Left lung (tissue), 10 donors: ENCODE data around the gene PUM1. TPM values are rescaled to one million over a fixed set of nuclear protein-coding genes. Genes with fewer than 3 reads are reported as not detected.

Experiments
- ATAC-seq: fragments of 200-7000 bp; cut with Tn5 transposase; one replicate; pipeline ENCODE4 v1.9.1; 2020; ENCODE audit warnings: moderate library complexity
- DNase-seq, 4 donors: peaks; one replicate each; pipeline ENCODE4 v3.0.0-alpha.2; 2013 to 2020
- H3K27ac ChIP-seq, 2 donors: fragments of 200-600 bp; sonication (generic) in 1 of 2; one replicate each; pipeline versions ENCODE4 v1.5.0 to v1.8.0; 2020 to 2021
- H3K27me3 ChIP-seq, 2 donors: fragments of 200-600 bp; sonication (generic) in 1 of 2; one replicate each; pipeline versions ENCODE4 v1.5.0 to v1.8.0; 2020 to 2021
- H3K36me3 ChIP-seq, 2 donors: fragments of 200-600 bp; sonication (generic) in 1 of 2; one replicate each; pipeline versions ENCODE4 v1.5.0 to v1.8.0; 2020 to 2021
- H3K4me1 ChIP-seq, 2 donors: fragments of 200-600 bp; one replicate each; pipeline ENCODE4 v1.8.0; 2021
- H3K4me3 ChIP-seq, 2 donors: fragments of 200-600 bp; sonication (generic) in 1 of 2; one replicate each; pipeline versions ENCODE4 v1.5.0 to v1.8.0; 2020 to 2021; ENCODE audit warnings: mild to moderate bottlenecking in 1 of 2
- H3K9me3 ChIP-seq, 2 donors: fragments of 200-600 bp; sonication (generic) in 1 of 2; one replicate each; pipeline versions ENCODE4 v1.5.0 to v1.8.0; 2020 to 2021
- CTCF ChIP-seq, 2 donors: fragments of 200-600 bp; sonication (generic) in 1 of 2; IDR thresholded peaks; one replicate each; pipeline versions ENCODE4 v1.5.0 to v1.8.0; 2021; ENCODE audit warnings: antibody characterized with exemption in 2 of 2
- intact Hi-C, 2 donors: fragments of 100-400 bp; cut with DNase I; formaldehyde crosslinking; loops; one replicate each; pipeline versions ENCODE4 v1.11.2 to v1.14.2; 2022
- polyA plus RNA-seq, 6 donors: library from polyadenylated mRNA; unstranded; fragments of 120-200 nt; gene quantifications; one replicate each; pipeline ENCODE4 v1.2.1, GENCODE V29; 2013; ENCODE audit not compliant: insufficient read length in 6 of 6
- total RNA-seq, 2 donors: library from RNA; stranded (reverse); fragmentation: NEBNext Ultra II Directional; extraction: Animal tissue kit (Norgen Biotek cat#: 25700); gene quantifications; one replicate each; pipeline ENCODE4 v1.2.1, GENCODE V29; 2021
- donor health status: DM: no; HTN: yes; CAD: no.
- donor health status: DM: no; HTN: no; CAD: no.

The PUM1 gene
- total and polyA plus RNA-seq, 8 donors = 96.7 to 125 (median 108) TPM

GRCh38 chr1:30899577-30900389 is 165.7 kb downstream of the PUM1 start:
- DNase-seq = peak in 1 of 4 donors; percentile 2
- H3K27ac ChIP-seq = no peak overlapping the region
- intact Hi-C loops = no loop called here
- no peaks in the 10 kb centered on the region for H3K9me3 ChIP-seq
- ATAC-seq = no peak
- H3K27me3 ChIP-seq = no peaks in the 10 kb centered on the region
- no peaks in the 10 kb centered on the region for H3K36me3 ChIP-seq
- no peak overlapping the region for H3K4me3 ChIP-seq
- TF ChIP-seq CTCF (IDR thresholded peaks at IDR 0.05) = no peak
- H3K4me1 ChIP-seq = peaks cover 10 to 29% of the 10 kb centered on the region in 2 donors

- Histone ChIP-seq H3K27me3 (no peaks in the 10 kb centered on the region), H3K27ac (no peak overlapping the region), H3K4me3 (no peak overlapping the region), H3K9me3 (no peaks in the 10 kb centered on the region), H3K36me3 (no peaks in the 10 kb centered on the region), H3K4me1 (peaks cover 10 to 24% of the 10 kb centered on the region in 2 donors)
- DNase-seq (peak in 1 of 4 donors; percentile 36), ATAC-seq (peak; percentile 8)
- intact Hi-C loops = no loop called here
- no peak for TF ChIP-seq CTCF (IDR thresholded peaks at IDR 0.05)
Measured at GRCh38 chr1:30898031-30898815, 167.3 kb downstream of the PUM1 start.

GRCh38 chr1:30896905-30897304 is 168.6 kb downstream of the PUM1 start:
- peaks cover 5 to 15% of the 10 kb centered on the region in 2 donors for H3K4me1 ChIP-seq
- intact Hi-C loops = no loop called here
- ATAC-seq (no peak), DNase-seq (no peak)
- H3K27ac ChIP-seq = no peak overlapping the region
- no peak overlapping the region for H3K4me3 ChIP-seq
- TF ChIP-seq CTCF (IDR thresholded peaks at IDR 0.05) = no peak
- H3K9me3 ChIP-seq = no peaks in the 10 kb centered on the region
- H3K36me3 ChIP-seq = no peaks in the 10 kb centered on the region
- H3K27me3 ChIP-seq = no peaks in the 10 kb centered on the region

GRCh38 chr1:30895944-30896660 is 169.4 kb downstream of the PUM1 start:
- no peak for ATAC-seq

More at GRCh38 chr1:30895944-30896660, 169.4 kb downstream of the PUM1 start:
- no peak for DNase-seq
- Histone ChIP-seq H3K27me3 (no peaks in the 10 kb centered on the region), H3K4me1 (peaks cover 0 to 15% of the 10 kb centered on the region in 2 donors), H3K4me3 (no peak overlapping the region), H3K27ac (no peak overlapping the region), H3K36me3 (no peaks in the 10 kb centered on the region), H3K9me3 (no peaks in the 10 kb centered on the region)
- intact Hi-C loops = no loop called here
- no peak for TF ChIP-seq CTCF (IDR thresholded peaks at IDR 0.05)
